ENCODE results near the gene RPS15.

Gene RPS15

GRCh38 chr19:1438035-1438932 lies at the start of gene RPS15:
TSS of gene RPS15 (plus strand) at chr19:1438396. CDS start at chr19:1438426, 30 bp downstream.
- DNase-seq (ENCODE audit: low spot score): peak; percentile 95

DNA sequence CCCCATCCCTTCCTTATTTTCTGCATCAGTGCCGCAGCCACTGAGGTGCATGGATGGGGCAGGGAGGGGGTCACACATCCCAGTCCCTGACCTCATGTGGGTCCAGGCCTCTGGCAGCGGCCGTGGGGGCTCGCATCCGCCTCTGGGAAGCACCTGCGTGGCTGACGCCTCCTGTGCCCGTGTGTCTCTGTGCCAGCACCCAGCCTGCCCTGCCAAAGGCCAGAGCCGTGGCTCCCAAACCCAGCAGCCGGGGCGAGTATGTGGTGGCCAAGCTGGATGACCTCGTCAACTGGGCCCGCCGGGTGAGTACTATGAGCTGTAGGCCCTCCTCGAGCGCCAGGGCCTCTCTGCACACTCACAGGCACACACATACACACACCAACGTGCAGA lies 49.6 kb upstream of the RPS15 start:
- no peak for DNase-seq (ENCODE audit: low spot score)

GRCh38 chr19:1389033-1389940 lies 48.9 kb upstream of the RPS15 start:
- no peak for DNase-seq (ENCODE audit: low spot score)

DNA sequence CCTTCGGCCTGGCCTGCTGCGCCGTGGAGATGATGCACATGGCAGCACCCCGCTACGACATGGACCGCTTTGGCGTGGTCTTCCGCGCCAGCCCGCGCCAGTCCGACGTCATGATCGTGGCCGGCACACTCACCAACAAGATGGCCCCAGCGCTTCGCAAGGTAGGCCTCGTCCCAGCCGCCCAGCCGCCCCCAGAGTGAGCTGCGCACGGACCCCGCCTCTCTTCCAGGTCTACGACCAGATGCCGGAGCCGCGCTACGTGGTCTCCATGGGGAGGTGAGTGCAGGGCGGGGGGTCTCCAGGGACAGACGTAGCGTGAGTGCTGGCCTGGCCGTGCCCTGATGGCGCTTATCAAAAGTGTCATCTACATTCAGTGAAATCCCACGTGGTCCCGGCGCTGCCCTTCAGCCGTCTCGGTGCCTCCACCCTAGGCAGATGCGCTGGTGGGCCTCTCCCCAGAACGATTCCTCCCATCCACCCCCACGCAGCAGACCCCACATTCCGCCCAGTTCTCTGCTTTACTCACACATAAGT lies 47.2 kb upstream of the RPS15 start:
- DNase-seq (ENCODE audit: low spot score): no peak

DNA sequence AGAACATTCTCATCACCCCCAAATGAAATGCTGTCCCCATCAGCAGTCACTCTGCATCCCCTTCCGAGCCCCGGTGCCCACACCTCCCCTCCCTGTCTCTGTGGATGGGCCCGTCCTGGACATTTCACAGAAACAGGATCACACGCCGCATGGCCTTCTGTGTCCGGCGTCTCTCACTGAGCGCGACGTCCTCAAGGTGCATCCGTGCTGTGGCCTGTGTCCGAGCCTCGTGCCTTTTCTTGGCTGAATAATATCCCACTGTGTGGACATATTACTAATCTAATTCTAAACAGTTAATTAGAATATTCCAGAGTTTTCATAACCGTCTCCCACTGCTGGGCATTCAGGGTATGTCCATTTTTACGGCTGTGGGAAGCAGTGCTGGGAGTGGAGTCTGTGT lies 45.8 kb upstream of the RPS15 start:
- no peak for DNase-seq (ENCODE audit: low spot score)

DNA sequence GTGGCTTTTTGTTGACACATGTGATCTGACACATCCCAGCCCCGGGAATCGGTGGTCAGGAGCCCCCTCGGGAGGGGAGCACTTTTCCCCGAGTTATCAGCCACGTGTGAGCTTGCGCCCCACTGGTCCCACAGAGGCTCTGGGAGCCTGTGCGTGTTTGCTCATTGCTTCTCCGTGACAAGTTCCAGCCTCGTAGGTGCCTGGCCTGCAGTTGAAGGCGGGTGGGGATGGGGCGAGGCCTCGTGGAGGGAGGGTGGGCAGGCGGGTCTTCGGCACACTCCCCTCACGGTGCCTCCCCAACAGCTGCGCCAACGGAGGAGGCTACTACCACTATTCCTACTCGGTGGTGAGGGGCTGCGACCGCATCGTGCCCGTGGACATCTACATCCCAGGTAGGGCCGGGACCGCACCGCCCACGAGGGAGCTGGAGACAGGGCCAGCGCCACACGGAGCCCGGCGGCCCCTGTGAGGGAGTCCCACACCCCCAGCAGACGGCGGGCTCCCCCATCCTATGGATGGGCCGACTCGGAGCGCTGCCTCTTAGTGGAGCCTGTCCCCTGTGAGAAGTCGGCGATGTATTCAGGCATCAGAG lies 45.2 kb upstream of the RPS15 start:
- DNase-seq (ENCODE audit: low spot score): no peak

- no peak for DNase-seq (ENCODE audit: low spot score)
Observed at GRCh38 chr19:1393841-1394240, 44.4 kb upstream of the RPS15 start.

- no peak for DNase-seq (ENCODE audit: low spot score)
Observed at GRCh38 chr19:1394252-1395193, 43.7 kb upstream of the RPS15 start.

DNA sequence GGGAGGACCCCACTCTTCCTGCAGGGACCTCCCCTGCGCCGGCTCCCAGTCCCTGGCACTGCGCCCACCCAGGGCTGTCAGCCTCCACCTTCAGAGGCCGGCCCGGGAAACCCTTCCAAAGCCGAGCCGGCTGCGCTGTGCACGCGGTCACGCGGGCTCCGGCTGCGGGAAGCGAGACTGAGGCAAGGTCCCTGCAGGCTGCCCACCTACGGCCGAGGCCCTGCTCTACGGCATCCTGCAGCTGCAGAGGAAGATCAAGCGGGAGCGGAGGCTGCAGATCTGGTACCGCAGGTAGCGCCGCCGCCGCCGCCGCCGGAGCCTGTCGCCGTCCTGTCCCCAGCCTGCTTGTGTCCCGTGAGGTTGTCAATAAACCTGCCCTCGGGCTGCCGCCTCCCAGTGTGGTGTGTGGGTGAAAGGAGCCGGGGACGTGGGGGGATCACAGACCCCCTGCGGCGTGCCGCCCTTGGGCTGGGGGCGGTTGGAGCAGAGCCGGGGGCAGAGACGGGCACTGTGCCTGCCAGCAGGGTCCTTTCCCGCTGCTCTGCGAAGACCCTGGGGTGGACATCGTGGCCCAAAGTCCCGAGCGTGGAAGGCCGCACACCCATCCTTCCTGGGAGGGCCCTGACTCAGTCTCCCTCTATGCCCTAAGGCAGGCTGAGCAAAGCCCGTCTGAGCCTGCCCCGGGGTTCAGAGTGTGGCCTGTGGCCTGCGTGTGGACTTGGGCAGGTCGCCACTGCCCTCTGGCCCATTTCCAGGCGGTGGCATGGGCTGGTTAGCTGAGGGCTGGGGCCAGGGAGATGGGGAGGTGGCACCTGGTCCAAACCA lies 42.8 kb upstream of the RPS15 start:
- no peak for DNase-seq (ENCODE audit: low spot score)

- no peak for DNase-seq (ENCODE audit: low spot score)
Observed at GRCh38 chr19:1396019-1396767, 42.0 kb upstream of the RPS15 start.

GRCh38 chr19:1396768-1397679 lies 41.2 kb upstream of the RPS15 start:
- no peak for DNase-seq (ENCODE audit: low spot score)

- DNase-seq (ENCODE audit: low spot score): no peak
Observed at GRCh38 chr19:1397838-1398237, 40.4 kb upstream of the RPS15 start.

DNA sequence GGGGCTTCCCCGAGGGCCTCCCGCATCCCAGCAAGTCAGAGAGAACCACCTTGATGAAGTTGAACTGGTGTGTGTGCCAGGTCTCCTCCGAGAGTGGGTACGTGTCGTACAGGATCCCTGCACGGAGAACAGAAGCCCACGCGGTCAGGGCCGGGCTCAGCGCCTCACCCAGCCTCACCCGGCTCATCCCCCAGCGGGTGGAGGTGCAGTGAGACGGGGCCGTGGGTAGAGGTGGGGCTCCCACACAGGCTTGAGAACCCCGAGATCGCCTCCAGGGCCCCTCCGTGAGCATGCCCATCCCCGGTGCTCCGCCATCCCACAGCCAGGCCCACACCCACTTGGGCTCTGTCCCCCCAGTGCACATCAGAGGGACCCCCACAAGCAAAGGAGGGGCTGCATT lies 39.1 kb upstream of the RPS15 start:
- DNase-seq (ENCODE audit: low spot score): no peak

GRCh38 chr19:1399745-1400144 lies 38.5 kb upstream of the RPS15 start:
- DNase-seq (ENCODE audit: low spot score): no peak

- DNase-seq (ENCODE audit: low spot score): no peak
Observed at GRCh38 chr19:1400281-1401137, 37.7 kb upstream of the RPS15 start.

GRCh38 chr19:1401138-1401888 lies 36.9 kb upstream of the RPS15 start, which contains the start of gene GAMT:
TSS of gene GAMT (minus strand) at chr19:1401542. CDS start at chr19:1401476, 66 bp downstream.
- no peak for DNase-seq (ENCODE audit: low spot score)

GRCh38 chr19:1401889-1402217 lies 36.3 kb upstream of the RPS15 start:
- no peak for DNase-seq (ENCODE audit: low spot score)
